DMS114 treated with DMSO at 0.1 percent for 48 hours (cell line): ENCODE results near the gene DNAJB1.

Experiments used
- DNase-seq: peaks from one replicate; lab custom pipeline; 2025; ENCODE audit not compliant: unreplicated experiment; lab: John Stamatoyannopoulos, UW

DNAJB1 gene

GRCh38 chr19:14474827-14475226, 43.4 kb downstream of the DNAJB1 start:
- DNase-seq, result no peak

GRCh38 chr19:14473978-14474578, 44.1 kb downstream of the DNAJB1 start:
- no peak for DNase-seq

GRCh38 chr19:14473073-14473977, 44.9 kb downstream of the DNAJB1 start:
- DNase-seq, result no peak

- no peak for DNase-seq
Measured at GRCh38 chr19:14472202-14472938, 45.8 kb downstream of the DNAJB1 start.

- no peak for DNase-seq
Measured at GRCh38 chr19:14471436-14472187, 46.6 kb downstream of the DNAJB1 start.

- DNase-seq, result no peak
Measured at GRCh38 chr19:14470031-14470876, 47.9 kb downstream of the DNAJB1 start.

- DNase-seq, result no peak
Measured at GRCh38 chr19:14467816-14468215, 50.4 kb downstream of the DNAJB1 start.

- DNase-seq, result no peak
Measured at GRCh38 chr19:14467391-14467790, 50.8 kb downstream of the DNAJB1 start.
